Suprapubic skin (tissue), 4 donors: ENCODE data around the gene ASCC1. TPM values are rescaled to one million over a fixed set of nuclear protein-coding genes. Genes with fewer than 3 reads are reported as not detected.
"Not testable (repeated sequence)": the region's sequence is repeated elsewhere in the genome, so short reads cannot be mapped to it uniquely, and the experiment has no call there.

ENCODE experiments used
- DNase-seq, 2 donors: peaks; one replicate each; pipeline ENCODE4 v3.0.0-alpha.2; 2019; ENCODE audit warnings: low spot score in 2 of 2
- H3K27ac ChIP-seq: fragments of 200-600 bp; sonication (generic); one replicate; pipeline ENCODE4 v1.5.1; 2019
- H3K27me3 ChIP-seq: fragments of 200-600 bp; sonication (generic); one replicate; pipeline ENCODE4 v1.5.1; 2019
- H3K36me3 ChIP-seq: fragments of 200-600 bp; sonication (generic); one replicate; pipeline ENCODE4 v1.5.1; 2019
- H3K4me1 ChIP-seq: fragments of 200-600 bp; sonication (generic); one replicate; pipeline ENCODE4 v1.5.1; 2019
- H3K4me3 ChIP-seq: fragments of 200-600 bp; sonication (generic); one replicate; pipeline ENCODE4 v1.5.1; 2019; ENCODE audit warnings: mild to moderate bottlenecking
- H3K9me3 ChIP-seq: fragments of 200-600 bp; sonication (generic); one replicate; pipeline ENCODE4 v1.5.1; 2019
- CTCF ChIP-seq, 2 donors: fragments of 200-600 bp in 1 of 2; fragments of 450-650 bp in 1 of 2; sonication (generic) in 1 of 2; IDR thresholded peaks; one replicate each; pipeline ENCODE4 v1.5.1; 2016 to 2019; ENCODE audit warnings: antibody characterized with exemption in 2 of 2, mild to moderate bottlenecking in 1 of 2, moderate library complexity in 1 of 2
- EP300 ChIP-seq: sonication (generic); formaldehyde crosslinking; IDR thresholded peaks from one replicate; pipeline ENCODE4 v1.6.1; 2017; ENCODE audit warnings: antibody characterized with exemption
- POLR2A ChIP-seq, 2 donors: fragments of 450-650 bp; IDR thresholded peaks; one replicate each; pipeline ENCODE4 v1.6.1; 2017; ENCODE audit warnings: antibody characterized with exemption in 2 of 2, mild to moderate bottlenecking in 2 of 2, moderate library complexity in 2 of 2
- POLR2AphosphoS5 ChIP-seq, 3 donors: sonication (generic); formaldehyde crosslinking; IDR thresholded peaks; one replicate each; pipeline ENCODE4 v1.6.1; 2017; ENCODE audit warnings: antibody characterized with exemption in 3 of 3
- WGBS: methylation state at CpG from one replicate; pipeline ENCODE4 v1.1.5; 2018; 5-methylcytosine and 5-hydroxymethylcytosine counted together
- total RNA-seq, 4 donors: library from RNA; depleted of rRNA; stranded (reverse); fragments of >200 nt; gene quantifications; one replicate each; pipeline ENCODE4 v1.1.0, GENCODE V29; 2016

The ASCC1 gene
- total RNA-seq, 4 donors from 2014 or later = 20.2 to 31.7 (median 21.2) TPM

- DNase-seq = no peak
- Histone ChIP-seq H3K36me3 (peaks cover 22% of the 10 kb centered on the region), H3K27me3 (no peaks in the 10 kb centered on the region), H3K9me3 (no peaks in the 10 kb centered on the region), H3K4me1 (peaks cover 50% of the 10 kb centered on the region), H3K4me3 (no peak overlapping the region), H3K27ac (no peak overlapping the region)
- WGBS = 29% methylated on average over 1 of the region's 1 CpG
- TF ChIP-seq CTCF (IDR thresholded peaks at IDR 0.05) (no peak), POLR2A (IDR thresholded peaks at IDR 0.05) (no peak), EP300 (no peak), POLR2AphosphoS5 (IDR thresholded peaks at IDR 0.05) (no peak)
Measured at GRCh38 chr10:72218325-72218724, 2.2 kb upstream of the ASCC1 start.

- peaks cover 22% of the 10 kb centered on the region for H3K4me1 ChIP-seq
- peaks cover 53% of the 10 kb centered on the region for H3K36me3 ChIP-seq
- WGBS = 98% methylated on average over 2 of the region's 2 CpGs
- H3K4me3 ChIP-seq, H3K27ac ChIP-seq, H3K9me3 ChIP-seq, H3K27me3 ChIP-seq, DNase-seq: not testable (repeated sequence)
Measured at GRCh38 chr10:72211832-72212231, 4.2 kb downstream of the ASCC1 start.

- DNase-seq, H3K27ac ChIP-seq, H3K9me3 ChIP-seq, H3K4me3 ChIP-seq, H3K27me3 ChIP-seq: not testable (repeated sequence)
- Histone ChIP-seq H3K4me1 (peaks cover 19% of the 10 kb centered on the region), H3K36me3 (peaks cover 57% of the 10 kb centered on the region)
- 94% methylated on average over 11 of the region's 11 CpGs for WGBS
Measured at GRCh38 chr10:72211381-72211780, 4.7 kb downstream of the ASCC1 start.

- H3K27ac ChIP-seq, H3K4me3 ChIP-seq, H3K27me3 ChIP-seq, DNase-seq, H3K4me1 ChIP-seq, H3K9me3 ChIP-seq: not testable (repeated sequence)
- WGBS = 47% methylated on average over 2 of the region's 2 CpGs
- peaks cover 77% of the 10 kb centered on the region for H3K36me3 ChIP-seq
Measured at GRCh38 chr10:72208526-72208925, 7.5 kb downstream of the ASCC1 start.

- no peak for DNase-seq
- TF ChIP-seq CTCF (IDR thresholded peaks at IDR 0.05) = no peak
- TF ChIP-seq EP300 = no peak
- TF ChIP-seq POLR2A (IDR thresholded peaks at IDR 0.05) = no peak
- TF ChIP-seq POLR2AphosphoS5 (IDR thresholded peaks at IDR 0.05) = no peak
- Histone ChIP-seq H3K9me3 (no peaks in the 10 kb centered on the region), H3K4me1 (no peaks in the 10 kb centered on the region), H3K36me3 (peaks cover 87% of the 10 kb centered on the region), H3K27ac (no peak overlapping the region), H3K27me3 (no peaks in the 10 kb centered on the region), H3K4me3 (no peak overlapping the region)
- WGBS = 87% methylated on average over 7 of the region's 7 CpGs
Measured at GRCh38 chr10:72206511-72207229, 9.4 kb downstream of the ASCC1 start.

GRCh38 chr10:72204724-72205123 lies 11.4 kb downstream of the ASCC1 start:
- 100% methylated on average over 1 of the region's 1 CpG for WGBS
- Histone ChIP-seq H3K27ac (no peak overlapping the region), H3K4me3 (no peak overlapping the region), H3K27me3 (no peaks in the 10 kb centered on the region), H3K9me3 (no peaks in the 10 kb centered on the region), H3K4me1 (no peaks in the 10 kb centered on the region), H3K36me3 (peaks cover 79% of the 10 kb centered on the region)
- TF ChIP-seq POLR2A (IDR thresholded peaks at IDR 0.05) (no peak), CTCF (IDR thresholded peaks at IDR 0.05) (no peak), EP300 (no peak), POLR2AphosphoS5 (IDR thresholded peaks at IDR 0.05) (no peak)
- no peak for DNase-seq

GRCh38 chr10:72204296-72204695 lies 11.8 kb downstream of the ASCC1 start:
- WGBS = 85% methylated on average over 9 of the region's 9 CpGs
- Histone ChIP-seq H3K4me3 (no peak overlapping the region), H3K36me3 (peaks cover 75% of the 10 kb centered on the region), H3K27ac (no peak overlapping the region), H3K9me3 (no peaks in the 10 kb centered on the region), H3K27me3 (no peaks in the 10 kb centered on the region), H3K4me1 (no peaks in the 10 kb centered on the region)
- no peak for DNase-seq
- no peak for TF ChIP-seq EP300
- TF ChIP-seq POLR2AphosphoS5 (IDR thresholded peaks at IDR 0.05) = no peak
- TF ChIP-seq CTCF (IDR thresholded peaks at IDR 0.05) = no peak
- no peak for TF ChIP-seq POLR2A (IDR thresholded peaks at IDR 0.05)
